CD4-positive, alpha-beta T cell treated with Interleukin-21 for 1 hour (primary cell): ENCODE measurements around the gene DDX23.

ENCODE experiments used
- DNase-seq: peaks from one replicate; pipeline ENCODE4 v3.0.0-alpha.2; 2020

Gene DDX23

DNA sequence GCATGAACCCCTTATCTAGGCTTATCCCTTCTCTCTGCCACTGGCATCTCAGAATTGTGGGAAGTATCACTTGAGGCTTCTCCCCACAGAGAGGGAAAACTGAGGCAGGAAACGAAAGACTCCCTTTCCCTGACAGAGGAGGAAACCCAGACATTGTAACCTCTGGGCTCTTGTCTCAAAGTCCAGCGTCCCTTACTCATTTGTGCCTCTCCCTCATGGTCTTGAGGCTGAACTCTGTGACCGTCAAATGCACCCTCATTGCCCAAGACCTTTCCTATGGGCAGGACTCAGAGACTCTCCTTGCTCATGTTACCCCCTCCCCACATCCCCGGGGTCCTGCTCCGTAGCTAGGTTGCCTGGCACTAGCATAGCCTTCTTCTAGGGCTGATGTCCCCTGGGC, 29.8 kb downstream of the DDX23 start:
- DNase-seq: no peak

DNA sequence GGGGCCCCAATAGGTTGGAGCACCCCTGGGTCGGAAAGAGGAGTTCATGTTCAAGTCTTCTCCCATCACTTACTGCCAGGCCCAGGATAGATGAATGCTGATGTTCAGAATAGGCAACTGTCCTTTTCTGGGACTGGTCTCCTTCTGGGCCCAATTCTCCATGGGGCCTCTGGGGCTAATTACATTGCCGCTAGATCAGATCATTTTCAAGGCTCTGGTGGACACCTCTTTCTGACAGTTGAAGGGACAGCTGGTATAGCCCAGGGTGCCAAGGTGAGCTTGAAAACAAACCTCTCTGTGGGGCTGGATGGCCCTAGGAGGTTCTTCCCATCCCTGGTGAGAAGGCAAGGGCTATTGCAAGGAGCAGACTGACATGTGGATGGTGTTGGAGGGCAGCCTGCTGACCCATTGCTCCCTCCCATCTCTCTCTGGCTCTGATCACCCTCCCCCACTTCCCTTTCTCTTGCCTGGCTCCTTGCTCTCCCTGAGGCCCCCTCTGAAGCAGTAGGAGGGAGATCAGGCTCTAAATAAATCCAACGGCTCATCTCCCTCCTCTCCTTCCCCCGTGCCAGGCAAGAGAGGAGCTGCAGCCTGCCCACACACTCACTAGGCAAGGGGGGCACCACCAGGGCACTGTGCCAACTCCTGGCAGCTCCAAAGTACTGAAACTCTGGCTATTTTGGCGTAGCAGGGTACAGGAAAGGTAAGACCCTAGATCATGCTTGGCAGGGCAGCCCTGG, 31.8 kb downstream of the DDX23 start:
- DNase-seq: no peak

DNA sequence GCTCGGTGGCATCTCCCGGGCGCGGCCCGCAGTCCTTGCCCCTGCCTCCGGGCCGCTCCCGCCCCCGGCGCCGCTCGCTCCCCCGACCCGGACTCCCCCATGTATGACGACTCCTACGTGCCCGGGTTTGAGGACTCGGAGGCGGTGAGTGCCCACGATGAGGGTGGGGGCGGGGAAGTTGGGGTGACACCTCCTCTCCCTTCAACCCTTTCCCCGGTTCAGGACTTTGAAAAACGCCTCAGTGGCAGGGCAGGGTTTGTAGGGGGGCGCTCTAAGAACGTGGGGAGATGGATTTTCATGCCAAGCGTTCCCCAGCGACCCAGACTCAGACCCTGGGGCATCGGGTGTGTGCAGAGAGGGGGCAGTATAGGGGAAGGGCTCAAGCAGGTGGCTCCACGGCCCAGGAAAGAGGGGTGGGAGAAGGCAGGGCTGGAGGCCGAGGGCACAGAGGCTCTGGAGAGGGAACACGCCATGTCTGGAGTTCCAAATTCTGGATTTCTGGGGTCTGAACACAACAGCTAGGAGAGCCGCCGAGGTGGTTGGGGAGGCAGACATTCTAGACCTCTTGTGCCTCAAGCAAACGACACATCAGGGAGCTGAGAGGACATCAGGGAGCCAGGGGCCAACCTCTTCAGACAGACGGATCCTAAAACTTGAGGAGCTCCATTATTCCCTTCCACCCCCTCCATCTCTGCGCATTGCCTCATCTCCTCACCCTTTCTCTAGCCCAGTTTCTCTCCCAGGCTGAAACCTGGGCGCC, 33.0 kb downstream of the DDX23 start:
- DNase-seq: peak; percentile 38

DNA sequence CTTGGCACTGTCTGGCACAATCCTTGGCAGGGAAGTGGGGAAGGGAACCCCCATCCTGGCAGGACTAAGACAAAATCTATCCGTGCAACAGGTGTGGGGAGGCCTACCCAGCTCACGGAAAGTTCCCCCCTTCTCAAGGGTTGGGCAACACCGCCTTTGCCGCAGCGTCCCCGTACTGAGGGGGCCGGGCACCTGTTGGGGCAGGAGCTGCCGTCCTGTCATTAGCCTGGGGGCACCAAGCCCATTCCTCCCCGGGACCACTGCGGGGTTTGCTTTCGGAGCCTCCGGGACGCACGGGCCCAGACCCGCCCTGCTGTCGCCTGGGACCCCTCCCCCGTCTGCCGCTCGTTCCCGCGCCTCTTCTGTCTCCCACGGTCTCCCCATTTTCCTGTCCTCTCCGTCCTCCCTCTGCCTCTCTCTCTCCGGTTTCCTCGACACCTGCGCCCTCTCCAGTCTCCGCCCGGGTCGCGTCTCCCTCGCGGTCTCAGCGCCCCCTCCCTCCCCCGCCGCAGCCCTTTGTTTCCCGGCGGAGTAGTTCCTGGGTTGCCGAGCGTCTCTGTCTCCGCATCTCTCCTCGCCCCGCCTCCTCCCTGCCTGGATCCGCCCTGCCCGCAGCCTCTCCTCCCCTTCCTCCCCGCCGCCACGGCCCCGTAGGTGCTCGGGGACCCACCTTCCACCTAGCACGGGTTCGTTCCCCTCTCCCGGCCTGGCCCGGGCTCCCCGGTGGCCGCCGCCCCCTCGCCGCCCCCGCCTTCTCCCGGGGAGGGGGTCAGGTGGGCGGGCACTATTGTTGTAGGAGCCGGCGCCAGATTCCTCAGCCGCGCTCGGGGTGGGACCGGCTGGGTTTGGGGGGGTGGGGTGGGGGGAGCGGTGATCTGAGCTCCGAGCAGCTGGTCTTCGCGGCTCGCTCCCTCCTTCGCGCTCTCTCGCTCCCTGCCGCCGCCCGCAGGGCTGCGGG, 33.8 kb downstream of the DDX23 start, which contains the start of gene CACNB3:
TSS of gene CACNB3 (plus strand) at position 624 of the 958 bp plus-strand sequence. CDS start 434 bp downstream, outside the sequence.
- peak; percentile 84 for DNase-seq

DNA sequence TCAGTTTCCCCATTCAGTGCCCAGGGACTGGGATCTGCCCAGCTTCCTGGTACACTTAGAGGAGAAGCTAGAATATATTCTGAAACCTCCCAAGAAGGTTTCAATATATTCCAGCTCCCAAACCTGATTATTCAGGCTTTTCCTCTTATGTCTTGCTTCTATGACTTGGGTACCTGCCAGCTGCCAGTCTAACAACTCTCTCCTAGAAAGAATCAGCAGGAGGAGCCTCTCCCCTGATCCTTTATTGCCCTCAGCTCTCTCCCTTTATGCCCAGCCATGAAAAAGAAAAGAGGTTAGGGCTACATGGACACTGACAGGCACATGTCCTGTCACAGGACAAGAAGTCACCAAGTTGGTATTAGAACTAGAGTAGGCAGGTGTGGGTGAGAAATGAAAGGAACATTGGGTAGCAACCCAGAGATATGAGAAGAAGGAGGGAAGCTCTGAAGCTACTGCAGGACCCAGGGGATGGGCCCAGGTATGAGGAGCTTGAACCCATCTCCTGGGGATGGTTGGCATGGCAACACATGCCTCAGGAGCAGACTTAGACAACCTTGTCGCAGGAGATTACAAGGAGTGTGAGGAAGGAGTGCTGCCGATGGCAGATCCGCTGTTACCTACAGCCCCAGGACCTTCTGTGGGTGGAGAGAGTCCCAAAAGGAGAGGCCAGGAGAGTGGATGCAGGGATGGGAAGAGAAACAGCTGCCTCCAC, 35.7 kb downstream of the DDX23 start:
- DNase-seq: no peak

DNA sequence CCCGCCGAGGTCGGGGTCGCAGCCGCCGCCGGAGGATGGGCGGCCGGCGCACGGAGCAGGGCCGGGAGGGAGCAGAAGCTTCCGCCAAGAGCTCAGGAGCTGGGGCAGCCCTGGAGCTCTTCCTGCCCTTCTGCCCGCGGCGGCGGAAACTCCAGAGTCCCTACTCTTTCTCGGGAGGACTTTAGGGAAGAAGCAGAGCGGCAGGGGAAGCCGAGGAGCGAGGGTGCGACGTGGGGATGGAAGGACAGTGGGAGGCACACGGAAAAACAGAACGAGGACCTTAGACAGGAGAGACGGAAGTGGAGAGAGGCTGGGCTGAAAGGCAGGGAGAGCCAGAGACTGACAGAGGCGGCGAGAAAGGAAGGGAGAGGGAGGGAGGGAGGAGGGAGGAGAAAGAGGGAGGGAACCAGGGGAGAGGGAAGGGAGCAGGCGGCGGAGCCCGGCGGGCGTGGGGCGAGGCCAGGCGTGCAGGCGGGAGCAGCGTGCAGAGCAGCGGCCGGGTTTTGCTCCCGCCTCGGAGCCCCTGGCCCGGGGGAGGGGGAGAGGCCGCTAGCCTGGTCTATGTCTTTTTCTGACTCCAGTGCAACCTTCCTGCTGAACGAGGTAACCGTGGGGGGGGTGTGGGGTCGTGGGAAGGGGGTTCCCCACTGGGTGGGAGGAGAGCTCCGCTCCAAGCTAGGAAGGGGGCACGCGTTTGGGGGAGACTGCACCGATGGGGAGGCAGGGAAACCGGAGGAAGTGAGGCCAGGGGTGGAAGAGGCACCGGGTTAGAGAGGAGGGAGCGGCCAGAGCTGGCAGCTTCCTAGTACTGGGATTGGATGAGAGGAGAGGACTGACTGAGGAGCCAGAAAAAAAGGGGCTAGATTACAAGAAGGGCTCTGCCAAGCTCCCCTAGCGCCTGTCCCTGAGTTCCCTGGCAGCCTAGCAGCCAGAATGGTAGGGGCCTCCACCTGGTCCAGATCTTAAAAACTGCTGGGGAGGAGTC, 36.5 kb downstream of the DDX23 start:
- peak; percentile 23 for DNase-seq

DNA sequence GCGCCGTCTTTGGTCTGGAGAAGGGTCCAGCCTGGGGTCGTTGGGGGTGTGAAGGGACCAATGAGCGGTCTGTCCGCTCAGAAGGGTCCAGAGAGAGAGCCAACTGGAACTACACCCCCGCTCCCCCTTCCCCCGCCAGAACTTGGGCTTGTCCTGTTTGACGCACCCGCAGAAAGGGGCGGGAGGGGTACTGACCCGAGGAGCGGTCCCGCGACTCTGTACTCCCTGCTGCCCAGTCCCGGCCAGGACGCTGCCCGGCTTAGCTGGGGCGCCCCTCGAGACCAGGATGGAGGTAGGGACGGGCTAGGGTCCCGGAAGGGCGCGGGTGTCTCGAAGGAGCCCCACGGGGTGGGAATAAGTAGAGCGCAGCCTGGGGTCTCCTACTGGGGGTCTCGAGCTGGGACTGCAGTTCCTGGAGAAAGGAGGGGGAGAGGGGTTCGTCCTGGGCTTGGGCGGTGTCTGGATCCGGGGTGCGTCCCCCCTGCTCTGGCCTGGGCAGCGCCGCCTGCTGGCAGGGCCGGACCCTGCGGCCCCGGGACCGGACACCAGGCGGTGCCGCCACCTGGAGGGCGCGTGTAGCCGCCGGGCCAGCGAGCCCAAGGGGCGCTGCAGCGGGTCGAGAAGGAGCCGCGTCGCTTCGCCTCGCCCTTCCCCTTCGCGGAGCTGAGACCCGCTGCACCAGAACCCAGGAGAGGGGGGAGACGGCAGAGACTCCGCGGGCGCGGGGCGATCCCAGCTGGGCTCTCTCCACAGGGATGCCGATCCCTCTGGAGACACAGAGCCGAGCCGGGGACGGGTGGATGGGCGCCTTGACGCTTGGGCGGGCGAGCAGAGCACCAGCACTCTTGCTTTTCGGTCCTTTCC, 37.5 kb downstream of the DDX23 start:
- peak; percentile 81 for DNase-seq

DNA sequence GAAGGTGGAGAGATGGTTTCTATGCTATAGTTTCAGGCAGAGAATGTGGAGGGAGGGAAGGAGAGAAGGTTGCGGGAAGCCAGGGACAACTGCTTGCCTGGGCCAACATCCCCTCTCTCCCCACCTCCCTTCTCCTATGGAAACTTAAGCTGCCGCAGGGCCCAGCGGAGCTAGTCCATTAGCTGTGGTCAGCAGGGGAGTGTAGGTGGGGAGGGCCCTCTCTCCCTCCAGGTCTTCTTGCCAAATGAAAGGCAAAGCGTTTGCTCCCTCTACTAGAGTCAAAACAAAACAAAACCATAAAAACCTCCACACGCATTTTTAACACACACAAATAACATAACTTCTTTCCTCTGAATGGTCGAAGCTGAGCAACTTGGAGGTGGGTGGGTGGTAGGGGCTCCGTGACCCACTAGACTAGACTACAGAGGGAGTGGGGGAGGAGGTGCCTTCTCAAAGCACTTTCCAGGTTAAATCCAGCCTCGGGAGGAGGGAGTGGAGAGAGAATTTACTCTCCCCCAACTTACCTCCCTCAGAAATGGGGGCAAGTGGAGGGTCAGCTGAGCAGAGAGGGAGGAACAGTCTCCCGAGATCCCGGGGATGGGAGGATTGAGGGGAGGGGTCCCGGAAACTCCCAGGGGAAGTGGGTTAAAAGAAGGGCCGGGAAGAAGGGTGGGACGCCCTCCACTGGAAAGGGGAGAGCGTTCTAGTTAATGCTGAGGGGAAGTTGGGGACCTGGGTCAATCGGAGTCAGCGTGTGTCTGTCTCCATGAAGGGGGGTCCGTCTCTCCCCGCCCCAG, 38.3 kb downstream of the DDX23 start:
- DNase-seq: no peak

DNA sequence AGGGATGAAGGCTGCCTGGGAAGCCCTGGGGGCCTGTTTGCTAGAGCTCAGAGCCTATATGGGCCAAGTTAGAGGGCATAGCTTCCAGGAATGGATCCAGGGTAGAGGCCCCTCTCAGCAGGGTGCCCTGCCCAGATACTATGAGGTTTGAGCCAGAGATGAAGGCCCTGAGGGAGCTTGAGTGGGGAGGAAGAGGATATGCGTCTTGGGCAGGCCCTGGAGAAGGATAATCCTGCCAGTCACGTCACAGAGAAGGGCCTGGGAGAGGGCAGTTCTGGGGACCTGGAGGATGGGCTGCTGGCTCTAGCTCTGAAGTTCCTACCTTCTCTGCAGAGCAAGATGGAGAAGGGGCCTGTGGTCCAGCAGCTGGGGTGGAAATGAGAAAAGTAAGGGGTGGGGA, 39.6 kb downstream of the DDX23 start:
- DNase-seq: no peak

DNA sequence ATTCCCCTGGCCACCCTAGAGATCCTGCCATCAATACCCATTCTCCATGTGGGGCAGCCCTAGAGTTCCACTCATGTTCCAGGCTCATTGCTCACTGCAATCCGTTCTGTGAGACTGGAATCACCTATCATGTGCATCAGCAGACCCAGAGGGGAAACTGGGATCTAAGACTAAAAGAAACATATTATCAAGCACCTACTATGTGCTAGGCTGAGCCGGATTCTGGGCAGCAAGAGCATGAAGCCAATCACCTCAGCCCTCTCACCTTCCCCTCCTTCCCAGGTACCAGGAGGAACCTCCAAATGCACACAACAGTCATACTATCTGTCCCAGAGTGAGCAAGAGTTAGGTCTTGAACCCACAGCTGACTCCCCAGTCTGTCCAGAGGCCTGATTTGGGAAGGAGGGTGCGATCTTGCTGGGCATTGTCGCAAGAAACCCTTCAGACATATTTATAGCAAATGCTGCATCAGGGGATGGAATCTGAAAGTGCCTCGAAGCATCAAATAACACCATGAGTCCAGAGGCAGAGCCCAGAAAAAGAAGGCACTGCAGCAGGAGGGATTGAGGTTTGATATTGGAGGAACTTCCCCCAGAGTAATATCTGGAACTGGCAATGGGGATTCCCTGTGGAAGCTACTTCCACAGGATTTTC, 40.4 kb downstream of the DDX23 start:
- DNase-seq: no peak

DNA sequence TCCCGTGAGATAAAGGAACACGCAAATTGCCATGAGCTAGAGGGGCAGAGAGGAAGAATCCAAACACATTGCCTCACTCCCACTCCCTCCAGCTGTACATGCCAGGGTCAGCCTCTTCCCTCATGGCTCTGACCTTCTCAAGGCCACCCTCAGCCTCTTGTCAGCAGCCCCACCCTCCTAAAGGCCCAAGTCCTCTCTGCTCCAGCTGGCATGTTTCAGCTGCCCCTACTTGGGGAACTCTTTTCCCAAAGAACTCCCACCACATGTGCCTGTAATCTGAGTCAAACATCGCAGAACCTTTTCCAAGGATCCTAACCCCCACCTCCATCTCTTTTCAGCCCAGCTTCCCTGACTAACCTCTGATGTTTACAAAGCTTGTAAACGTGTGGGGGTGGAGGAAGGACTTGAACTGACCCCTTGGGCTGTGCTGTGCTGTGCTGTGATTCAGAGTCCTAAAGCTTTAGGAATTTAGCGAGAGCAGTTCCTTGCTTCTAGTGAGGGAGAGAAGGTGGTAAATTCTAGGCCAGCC, 41.0 kb downstream of the DDX23 start:
- DNase-seq: no peak

DNA sequence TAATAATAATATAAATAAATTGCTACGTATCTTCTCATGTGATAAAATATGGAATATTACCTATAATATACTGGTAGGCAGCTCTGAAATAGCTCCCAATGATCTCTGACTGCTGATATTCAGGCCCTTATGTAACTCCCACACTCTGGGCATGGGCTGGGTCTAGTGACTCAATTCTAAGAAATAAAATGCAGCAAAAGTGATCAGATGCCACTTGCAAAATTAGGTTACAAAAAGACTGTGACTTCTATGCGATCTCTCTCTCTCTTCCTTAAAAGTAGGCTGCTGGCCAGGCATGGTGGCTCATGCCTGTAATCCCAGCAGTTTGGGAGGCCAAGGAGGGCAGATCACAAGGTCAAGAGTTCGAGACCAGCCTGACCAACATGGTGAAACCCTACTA, 44.0 kb downstream of the DDX23 start:
- DNase-seq: no peak

DNA sequence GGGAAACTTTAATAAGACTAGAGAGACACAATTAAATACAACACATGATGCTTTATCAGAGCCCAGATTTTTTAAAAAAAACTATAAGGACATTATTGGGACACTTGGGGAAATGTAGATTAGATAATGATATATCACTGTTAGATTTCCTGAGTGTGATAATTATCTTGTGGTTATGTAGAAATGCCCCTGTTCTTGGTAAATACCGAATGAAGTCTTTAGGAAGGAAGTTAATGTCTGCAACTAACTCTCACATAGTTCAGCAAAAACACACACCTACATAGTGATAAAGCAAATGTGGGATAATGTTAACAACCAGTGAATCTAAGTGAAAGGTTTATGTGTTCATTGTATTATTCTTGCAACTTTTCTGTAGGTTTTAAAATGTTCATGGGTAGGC, 48.3 kb downstream of the DDX23 start:
- DNase-seq: no peak

DNA sequence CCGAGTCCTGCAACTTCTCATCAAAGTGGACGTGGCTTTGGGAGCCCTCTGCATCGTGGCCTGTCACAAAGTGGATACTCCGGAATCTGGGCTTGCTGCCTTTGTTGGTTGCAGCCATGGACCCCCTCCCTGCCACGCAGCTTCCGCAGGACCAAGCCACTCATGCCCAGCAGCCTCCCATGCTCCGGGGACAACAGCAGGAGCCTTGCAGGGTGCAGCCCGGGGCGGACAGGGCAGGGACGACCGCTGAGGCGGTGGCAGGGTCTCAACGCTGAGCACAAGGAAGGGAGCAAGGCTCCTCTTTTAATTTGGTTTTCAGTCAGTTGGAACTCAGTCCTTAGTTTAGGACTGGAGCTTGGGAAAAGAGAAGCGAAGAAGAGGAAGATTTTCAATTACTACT, 51.0 kb downstream of the DDX23 start:
- no peak for DNase-seq

DNA sequence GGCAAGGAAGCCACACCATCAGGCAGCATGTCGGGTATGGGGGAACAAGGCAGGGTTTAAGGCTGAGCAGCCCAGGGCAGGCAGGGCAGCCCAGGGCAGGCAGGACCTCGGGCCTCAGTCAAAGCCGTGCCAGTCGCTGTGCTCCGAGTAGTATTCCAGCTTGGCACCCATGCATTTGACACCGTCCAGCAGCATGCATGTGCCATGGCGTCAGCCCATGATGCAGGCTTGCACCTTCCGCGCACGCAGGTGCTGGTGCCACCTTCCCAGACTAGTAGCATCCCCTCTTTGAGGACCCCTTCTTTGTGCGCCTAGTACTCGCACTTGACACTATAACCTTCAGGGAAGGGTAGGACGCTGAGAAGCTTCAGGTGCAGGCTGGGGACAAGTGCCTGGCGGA, 51.5 kb downstream of the DDX23 start:
- DNase-seq: no peak

DNA sequence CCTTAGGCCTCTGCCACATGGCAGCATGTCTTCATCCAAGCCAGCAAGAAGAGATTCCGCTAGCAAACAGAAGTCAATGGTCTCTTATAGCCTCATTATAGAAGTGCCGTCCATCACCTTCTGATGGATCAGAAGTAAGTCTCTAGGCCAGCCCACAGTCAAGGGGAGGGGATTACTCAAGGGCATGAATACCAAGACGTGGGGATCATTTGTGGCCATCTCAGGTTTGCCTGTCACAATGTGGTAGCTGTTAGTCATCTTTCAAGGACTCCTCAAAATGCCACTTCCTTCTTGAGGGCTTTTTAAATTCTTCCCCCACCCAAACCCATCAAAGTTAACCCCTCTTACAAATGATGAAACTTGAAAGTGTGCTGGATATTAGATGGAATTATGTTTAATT, 55.0 kb downstream of the DDX23 start:
- no peak for DNase-seq

DNA sequence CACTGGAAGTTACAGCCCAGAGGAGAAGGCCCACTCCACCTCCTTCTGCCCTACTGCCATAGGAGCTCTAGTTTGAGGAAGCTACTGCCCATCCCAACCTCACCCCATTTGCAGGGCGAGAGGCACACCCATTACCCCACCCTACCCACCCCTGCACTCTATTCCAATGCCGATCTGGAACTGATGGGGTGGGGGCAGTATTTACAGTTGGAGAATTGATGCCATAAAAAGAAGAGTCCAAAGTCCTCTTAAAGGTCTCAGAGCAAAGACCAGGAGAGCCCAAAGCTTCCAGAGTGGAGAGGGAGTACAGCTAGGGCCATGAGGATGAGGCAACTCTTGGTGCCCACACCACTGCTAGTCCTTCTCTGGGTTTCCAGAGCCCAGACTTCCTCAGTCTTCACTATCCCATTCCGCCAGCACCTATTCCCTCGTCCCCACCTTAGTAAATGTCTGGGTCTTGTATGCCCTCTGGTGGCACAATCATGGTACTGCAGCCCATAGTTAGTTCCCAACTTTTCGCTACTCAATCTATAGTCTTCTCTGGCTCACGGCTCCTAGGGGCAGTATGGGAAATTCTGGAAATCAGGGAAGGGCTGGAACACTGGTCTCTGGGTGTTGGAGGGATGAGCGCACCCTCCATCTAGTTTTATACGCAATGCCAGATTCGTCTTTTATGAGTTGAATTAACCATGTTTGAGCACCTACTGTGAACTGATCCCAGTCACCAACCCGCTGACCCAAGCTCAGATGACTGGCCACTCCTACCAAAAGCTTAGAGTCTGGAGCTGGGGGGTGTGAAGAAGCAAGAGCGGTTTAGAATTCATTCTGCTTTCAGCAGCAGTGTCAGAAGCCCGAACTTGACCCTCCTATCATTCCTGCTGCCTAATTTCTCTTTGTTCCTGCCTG, 56.2 kb downstream of the DDX23 start:
- peak; percentile 57 for DNase-seq
